HG03571 (cell line): ENCODE data around the gene FUBP3.

Experiments
- ATAC-seq: cut with Tn5 transposase; IDR thresholded peaks from one replicate; pipeline ENCODE4 v1.9.1; 2021; ENCODE audit not compliant: unreplicated experiment

FUBP3 gene

DNA sequence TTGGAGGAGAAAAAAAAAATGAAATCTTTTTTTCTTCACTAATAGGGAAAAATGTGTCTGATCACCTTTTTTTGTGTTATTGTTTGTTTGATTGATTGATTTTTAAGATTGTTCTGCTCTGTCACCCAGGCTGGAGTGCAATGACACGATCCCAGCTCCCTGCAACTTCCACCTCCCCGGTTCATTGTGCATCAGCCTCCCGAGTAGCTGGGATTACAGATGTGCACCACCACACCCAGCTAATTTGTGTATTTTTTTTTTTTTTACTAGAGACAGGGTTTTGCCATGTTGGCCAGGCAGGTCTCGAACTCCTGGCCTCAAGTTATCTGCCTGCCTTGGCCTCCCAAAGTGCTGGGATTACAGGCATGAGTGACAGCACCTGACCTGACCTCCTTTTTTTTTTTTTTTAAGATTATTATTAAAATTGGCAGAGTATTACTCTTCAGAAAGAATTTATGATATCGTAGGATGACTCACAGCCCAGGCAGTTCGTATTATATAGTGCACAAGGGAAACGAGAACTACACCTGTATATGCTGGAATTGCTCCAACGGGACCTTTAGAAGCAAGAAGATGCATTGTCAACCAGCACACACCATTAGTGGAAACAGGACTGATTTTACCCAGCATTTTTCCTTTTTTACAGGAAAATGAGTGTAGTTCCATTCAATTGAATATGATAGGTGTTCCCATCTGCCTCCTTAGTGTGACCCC lies 27.7 kb downstream of the FUBP3 start:
- no peak for ATAC-seq

DNA sequence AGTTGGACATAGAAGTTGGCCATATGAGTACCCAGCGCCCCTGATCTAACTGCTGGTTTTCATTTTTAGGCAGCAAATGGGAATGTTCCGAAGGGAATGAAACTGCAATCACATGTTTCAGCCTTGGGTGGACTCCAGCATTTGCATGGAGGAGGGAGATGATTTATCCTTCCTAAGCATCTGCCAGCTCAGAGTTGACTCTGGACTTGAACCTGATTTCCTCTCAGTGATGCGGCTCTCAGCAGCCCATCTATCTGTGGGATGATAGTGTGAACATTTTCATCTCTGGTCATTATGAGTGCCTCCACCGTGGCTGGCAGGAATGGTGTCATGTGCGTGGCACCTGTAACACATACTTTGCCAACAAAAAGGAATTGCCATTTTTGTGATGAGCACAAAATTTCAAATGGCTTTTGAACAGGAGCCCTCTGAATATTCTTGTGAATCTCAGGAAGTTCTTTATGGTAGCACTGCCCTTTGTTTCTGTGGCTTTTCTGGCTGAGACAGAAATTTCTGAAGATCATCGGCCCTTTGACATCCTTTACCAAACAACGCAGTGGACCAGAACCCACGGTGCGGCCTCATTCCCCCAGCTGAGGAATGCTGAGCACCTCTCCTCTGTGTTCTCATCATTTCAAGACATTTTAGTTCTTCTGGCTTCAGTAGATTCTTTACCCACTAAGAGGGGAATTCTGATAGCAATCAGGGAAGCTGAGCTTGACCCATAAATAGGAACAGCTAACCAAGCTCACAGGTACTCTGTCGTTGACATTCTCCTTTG lies 28.5 kb downstream of the FUBP3 start:
- ATAC-seq: no peak

DNA sequence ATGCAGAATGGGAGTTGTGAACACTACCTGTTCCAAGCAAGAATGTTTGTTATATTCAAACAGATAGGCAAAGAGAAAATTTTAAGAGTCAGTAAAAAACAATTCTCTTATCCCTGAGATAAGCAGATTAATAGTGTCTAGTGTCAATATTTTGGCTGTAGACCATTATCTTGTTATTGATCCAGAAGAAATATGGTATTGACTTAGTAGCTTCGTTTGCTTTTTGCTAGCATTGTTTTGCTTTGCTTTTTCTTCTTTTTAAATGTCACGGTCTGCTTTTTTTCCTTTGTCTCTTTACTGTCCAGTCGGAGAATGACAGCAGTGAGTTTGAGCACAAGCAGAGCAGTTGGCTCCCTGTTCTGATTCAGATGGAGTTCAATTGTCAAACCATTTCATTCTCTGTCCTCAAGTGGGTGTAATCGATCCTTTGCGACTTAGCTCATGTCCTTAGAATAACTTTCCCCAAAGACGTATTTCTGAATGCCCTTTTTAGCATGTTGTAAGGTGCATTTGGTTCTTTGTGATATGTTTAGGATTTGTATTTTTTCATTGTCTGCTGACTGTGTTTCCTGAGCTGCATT lies 29.3 kb downstream of the FUBP3 start:
- no peak for ATAC-seq

DNA sequence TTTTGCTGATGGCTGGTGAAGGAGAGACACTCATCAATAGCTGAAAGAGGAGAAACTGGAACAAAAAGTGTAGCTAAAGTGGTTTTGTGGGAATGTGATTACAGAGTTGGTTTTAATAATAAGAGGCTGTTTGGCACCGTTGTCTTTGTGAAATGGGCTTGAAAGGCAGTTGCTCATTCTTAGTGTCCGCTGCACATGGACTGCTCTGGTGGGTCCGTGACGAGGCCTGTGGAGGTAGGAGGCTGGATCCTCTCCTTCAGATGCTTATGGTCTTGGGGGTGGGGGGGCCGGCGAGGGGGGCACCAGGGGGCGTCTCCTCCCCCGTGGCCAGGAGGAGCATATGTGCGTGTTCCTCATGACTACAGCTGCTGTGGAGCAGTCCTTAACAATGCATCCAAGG lies 29.8 kb downstream of the FUBP3 start:
- no peak for ATAC-seq

DNA sequence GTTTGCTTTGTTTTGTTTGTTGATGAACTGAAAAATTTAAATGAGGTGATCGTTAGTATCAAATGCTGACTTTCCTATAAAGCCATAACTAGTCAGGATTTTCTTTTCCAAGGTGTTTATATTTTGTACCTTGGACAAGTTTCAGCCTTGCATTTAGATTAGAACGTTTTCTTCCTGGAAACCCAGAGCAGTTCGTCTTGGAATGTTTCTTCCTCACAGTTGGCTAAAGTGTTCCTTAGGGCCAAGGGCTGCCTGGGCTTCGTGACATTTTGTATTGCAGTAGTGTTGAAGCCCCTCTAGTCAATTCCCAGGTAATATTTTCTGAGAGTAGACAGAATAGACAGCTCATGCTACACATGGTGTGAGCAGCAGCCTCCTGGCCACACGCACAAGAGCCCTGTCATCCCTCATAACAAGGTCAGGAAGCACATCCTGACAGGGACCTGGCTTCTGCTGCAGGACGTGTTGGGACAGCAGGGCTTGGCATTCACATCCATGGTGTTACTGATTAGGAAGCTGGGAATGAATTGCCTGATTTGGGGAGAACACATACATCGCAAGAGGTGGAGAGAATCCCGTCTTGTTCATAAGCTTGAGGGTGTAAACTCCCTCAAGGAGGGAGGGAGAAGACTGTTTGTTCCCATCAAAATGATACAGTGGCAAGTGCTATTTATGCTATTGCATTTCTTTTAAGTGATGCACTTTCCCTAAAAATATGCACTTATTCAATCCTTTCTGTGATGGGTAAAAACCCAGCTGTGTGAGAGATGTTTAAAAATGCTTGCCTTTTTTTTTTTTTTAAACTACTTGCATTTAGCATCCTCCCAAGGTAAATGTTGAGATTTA lies 31.7 kb downstream of the FUBP3 start:
- no peak for ATAC-seq

DNA sequence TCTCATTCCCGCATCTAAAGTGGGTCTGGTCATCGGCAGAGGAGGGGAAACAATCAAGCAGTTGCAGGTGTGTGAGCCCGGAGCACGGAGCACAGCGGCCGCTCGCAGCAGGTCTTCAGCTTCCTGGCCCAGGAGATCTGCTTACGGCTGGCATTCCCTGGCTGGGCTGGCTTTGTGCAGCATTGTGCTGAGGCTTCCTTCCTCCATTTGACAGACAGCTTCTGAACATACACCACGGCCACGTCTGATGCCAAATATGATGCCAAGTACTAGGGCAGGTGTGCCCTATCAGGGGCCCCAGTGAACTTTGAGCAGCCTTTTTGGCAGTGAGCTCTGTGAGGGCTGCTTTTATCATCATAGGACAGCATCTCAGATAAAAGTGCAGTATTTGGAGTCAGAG lies 37.1 kb downstream of the FUBP3 start:
- no peak for ATAC-seq

DNA sequence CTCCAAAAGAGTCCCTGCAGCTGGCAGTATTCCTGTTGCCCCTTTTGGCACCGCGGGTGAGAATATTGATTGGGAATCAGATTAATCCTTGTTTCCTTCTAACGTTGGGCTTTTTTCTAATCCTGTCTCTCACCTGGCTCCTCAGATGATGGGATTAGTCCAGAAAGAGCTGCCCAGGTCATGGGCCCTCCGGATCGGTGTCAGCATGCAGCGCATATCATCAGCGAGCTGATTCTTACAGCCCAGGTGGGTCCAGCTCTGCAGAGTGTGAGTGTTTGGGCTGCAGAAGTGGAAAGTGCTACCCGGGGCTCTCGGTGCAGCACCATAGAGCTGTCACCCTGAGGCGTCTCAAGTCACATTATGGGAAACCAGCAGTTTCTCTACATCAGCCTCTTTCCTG lies 44.1 kb downstream of the FUBP3 start:
- ATAC-seq: no peak

DNA sequence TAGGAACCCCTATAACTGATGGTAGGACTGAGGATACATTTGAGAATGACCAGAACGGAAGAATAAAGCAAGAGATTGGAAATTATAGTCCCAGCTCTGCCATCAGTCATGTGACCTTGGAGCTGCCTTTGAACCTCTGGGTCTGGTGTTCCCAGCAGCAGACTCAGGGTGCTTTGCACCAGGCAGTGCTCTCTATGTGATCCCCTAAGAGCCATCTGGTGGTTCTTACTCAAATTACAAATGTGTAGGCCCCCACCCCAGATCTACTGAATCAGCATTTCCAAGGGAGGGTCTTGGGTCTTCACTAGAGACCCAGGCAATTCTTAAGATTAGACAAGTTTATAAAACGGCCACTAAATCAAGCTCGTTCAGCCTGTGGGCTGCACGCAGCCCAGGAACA lies 44.8 kb downstream of the FUBP3 start:
- ATAC-seq: no peak

DNA sequence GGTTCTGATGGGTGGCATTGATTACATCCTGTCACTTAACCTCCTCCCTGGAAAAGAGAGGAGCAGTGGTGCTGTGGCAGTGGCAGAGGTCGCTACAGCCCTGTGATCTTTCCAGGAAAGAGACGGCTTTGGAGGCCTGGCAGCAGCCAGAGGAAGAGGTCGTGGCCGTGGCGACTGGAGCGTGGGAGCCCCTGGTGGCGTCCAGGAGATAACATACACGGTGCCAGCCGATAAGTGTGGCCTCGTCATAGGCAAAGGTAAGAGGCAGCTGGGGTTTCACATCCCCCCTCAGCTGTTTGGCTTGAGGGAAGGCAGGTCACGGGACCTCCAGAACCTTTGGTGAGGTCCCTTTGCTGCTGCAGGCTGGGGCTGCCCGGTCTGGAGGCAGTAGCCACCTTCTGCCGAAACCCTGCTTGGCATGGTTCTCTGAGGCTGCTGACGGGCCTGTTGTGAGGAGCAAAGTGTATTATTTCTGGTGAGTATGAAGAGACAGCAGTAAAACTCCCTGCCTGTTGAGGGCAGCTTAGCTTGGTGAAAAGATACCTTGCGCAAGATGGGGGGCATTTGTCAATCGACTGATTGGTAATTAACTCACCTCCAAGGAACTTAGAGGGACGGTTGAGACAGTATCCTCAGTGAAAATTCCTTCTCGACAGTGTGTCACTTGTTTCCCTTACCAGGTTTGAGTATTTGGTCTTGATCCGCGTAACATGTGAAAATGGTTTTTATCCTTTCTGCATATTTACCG lies 47.0 kb downstream of the FUBP3 start:
- ATAC-seq: no peak

DNA sequence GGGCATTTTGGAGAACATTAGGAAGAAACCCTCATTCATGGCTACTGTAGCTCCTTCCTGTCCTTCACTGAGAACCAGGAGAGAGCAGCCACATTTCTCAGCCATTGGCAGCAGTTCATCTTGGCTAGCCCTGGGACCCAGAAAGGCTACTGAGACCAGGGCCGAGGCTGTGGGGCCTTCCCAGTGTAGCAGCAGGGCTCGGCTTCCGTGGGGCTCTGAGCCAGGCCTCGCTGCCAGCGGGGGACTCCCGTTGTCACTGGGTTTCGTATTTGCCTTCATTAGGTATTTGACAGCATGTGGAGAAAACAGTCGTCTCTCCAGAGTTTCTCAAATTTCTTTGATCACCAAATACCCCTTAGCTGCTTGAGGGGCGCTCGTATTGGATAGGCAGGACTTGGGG lies 47.7 kb downstream of the FUBP3 start:
- no peak for ATAC-seq

DNA sequence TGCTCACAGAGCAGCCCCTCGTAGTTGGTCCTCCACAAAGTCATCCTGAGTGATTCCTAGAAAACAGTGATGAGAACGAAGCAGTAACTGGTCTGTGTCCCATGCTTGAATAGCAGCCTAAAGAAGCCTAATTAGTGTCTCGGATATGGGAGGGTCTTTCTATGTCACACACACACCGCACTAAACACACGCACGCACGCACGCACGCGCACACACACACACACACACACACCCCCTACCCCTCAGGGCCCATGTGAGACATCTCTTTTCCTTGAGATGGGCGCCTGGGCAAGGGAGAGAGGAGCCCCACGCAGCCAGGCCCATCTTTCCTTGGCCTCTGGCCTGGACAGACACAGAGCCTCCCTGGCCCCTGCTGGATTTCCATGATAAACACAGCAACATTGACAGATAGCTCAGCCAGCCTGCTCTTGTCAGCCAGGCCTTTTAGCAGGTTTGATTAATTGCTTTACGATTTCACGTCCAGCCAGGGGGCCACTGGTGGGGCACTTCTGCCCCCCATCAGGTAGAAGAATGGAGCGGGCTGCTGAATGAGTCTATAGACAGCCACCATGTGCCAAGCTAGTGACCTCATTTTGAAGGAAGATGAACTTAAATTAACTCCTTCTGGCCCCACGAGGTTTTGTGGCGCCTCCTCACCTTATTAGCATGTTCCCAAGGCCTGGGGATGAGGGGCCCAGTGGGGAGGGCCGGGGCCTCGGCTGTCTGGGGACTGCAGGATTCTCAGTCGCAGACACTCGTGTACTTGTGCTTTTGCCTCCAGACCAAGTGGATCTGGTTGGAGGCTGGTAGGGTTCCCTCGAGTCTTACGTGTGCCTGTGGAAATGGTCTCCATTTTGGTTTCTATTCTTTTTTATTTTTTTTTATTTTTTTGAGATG lies 48.8 kb downstream of the FUBP3 start:
- ATAC-seq: no peak

DNA sequence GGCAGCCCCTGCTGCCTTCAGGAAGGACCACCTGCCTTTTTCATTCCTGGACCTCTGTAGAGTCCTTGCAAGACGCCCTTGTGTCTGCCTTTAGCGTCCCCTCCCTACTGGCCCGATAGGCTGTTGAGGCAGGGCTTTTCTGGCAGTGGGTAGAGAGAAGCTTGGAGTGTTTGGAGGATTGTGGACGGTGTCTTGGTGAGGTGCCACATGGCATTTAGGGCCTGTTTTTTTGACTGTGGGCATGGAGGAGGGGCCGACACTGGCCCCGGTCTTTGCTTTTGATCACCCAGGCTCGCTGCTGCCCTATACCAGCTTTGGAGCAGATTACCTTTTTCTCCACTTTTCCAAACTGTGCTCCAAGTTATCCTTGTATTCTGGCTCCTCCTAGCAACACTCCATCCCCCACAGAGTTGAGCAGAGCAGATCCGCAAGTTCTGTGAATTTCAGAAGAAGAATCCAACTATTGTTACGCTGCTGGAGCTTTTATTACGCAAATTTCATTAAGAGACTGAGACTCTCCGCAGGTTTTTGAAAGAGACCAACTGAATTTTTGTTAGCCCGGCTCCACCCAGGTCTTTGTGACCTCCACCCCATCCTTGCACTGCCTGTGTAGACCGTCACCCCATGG lies 50.2 kb downstream of the FUBP3 start:
- ATAC-seq: no peak

DNA sequence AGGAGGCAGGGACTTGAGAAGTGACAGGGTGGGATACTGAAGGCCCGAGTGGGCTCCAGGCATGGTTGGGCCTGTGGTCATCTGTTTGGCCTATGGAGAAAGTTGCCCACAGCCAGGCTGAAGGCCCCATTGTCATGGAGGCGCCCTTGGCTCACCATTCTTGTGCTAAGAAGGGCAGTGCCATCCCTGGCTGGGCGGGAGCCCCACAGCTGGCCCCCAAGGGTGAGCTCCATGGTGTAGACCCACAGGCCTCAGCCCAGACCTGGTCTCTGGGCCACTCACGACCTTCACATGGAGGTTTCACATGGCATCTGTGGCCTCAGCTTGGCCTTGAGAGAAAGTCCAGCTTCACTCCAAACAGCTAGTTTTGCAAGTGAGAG lies 50.7 kb downstream of the FUBP3 start:
- ATAC-seq: no peak

DNA sequence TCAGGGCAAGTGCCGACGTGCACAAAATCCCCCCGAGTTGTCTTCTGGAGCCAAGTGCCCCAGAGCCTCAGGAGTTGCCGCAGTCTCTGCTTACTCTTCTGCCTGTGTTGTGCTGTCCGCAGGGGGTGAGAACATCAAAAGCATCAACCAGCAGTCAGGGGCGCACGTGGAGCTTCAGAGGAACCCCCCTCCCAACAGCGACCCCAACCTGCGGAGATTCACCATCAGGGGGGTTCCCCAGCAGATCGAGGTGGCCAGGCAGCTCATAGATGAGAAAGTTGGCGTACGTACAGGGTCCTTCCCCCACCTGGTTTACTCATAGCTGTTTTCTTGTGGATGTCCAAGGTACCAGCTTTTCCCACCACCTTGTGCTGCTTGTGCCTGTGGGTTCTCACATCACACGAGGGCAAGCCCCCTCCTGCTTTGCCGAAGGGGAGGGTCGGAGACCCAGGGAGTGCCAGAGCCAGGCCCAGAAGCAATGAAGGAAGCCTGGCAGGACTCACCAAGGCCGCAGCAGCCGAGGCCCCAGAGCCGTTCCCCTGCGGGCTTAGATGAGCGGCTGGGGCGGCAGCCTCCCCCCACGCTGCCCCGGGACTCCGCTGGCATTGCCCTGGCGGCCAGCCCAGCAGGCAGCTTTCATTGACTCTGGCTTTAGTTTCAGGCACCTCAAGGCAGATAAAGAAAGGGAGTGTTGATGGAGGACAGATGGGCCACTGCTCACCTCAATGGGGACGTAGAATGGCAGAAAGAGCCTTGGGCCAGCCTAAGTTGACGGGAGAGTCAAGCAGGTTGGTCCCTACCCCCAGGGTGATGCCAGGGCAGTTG lies 51.3 kb downstream of the FUBP3 start:
- ATAC-seq: no peak

DNA sequence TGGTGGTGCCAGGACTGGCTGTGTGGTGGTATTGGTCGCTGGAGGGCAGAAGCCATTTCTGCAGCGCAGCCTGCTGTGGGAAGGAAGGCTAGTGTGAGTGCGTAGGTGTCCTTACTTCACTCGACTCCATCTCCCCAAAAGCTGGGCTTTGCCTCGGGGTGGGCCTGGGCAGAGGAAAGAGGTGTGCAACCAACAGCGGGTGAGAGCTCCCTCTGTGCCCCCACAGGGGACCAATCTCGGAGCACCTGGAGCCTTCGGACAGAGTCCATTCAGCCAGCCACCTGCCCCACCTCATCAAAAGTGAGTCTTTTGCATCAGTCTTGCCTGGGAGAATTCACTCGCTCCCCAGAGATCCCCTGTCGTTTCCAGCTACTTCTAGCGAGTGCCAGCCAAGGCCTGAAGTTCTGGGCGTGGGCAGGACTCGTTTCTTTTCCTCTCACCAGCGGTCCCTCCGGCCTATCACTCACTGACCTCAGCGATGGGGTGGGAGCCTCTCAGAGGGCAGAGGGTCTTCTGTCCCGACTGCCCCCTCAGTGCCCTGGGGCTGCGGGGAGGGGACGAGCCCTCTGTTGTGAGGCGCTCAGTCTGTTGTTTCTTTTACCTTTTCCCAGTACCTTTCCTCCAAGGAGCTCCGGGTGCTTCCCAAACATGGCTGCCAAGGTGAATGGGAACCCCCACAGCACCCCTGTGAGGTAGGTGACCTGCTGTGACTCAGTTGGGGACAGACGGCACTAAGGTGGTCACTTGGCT lies 52.1 kb downstream of the FUBP3 start:
- no peak for ATAC-seq

DNA sequence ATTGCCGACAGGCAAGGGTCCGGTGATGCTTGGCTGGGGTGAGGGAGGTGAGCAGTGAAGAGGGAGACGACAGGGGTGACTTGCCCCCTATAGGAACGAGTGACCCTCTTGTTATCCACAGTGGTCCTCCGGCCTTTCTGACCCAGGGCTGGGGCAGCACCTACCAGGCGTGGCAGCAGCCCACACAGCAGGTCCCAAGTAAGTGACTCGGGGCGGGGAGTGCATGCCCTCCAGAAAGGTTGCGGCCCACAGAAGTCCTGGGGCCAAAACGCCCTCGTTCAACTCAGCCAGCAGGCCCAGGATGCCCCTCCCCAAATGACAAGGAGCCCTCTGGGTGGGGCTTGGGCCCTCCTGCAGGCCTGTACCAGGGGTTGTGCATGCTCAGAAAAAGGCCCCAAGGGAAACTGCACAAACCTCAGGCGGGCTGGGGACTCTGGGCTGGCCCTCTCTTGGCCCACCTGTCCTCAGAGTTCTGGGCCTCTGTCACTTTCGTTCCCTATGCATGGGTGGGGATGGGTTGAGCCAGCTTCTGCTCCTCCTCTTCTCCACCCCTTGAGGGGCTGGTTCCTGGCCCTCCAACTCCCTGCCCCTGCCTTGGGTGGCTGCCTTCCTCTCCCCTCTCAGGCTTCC lies 52.8 kb downstream of the FUBP3 start:
- no peak for ATAC-seq

DNA sequence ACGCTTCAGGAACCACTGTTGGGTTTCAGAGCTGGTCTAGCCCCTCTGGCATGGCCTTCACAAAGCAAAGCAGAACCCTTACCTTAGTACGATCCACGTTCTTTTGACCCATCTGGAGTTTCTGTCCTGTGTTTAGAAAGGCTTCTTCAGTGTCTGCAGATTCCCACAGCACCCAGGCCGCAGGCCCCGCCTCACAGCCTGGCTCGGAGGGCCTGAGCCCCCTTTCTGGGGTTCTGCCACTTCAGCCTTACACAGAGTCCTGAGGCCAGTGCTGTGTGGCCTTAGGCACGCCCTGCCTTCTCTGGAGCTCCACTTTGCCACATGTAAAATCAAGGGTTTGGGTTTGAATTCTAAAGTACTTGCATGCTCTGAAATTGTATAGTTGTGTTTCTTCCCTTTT lies 53.5 kb downstream of the FUBP3 start:
- ATAC-seq: no peak
